ENCODE data around the gene ERICH6B.

ERICH6B gene

DNA sequence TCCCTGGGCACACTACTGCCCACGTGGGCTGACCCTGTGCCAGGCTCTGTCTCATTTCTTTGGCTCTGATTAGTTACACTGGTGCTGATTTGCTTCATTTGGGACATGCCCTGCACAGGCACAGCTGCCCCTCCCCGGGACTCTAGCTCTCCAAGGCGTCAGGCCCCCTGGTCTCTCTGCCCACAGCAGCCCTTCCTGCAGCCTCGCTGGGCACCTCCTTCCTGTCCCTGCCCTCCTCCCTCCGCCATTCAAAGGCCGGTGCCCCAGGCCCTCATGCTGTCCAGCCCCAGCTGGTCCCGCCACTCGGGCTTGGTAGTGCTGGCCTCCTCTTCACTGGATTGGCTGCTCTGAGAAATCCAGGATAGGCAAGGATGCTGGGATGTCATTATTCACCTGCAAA, 73.1 kb downstream of the ERICH6B start:
- no peak for DNase-seq (ENCODE audit: low read depth)

DNA sequence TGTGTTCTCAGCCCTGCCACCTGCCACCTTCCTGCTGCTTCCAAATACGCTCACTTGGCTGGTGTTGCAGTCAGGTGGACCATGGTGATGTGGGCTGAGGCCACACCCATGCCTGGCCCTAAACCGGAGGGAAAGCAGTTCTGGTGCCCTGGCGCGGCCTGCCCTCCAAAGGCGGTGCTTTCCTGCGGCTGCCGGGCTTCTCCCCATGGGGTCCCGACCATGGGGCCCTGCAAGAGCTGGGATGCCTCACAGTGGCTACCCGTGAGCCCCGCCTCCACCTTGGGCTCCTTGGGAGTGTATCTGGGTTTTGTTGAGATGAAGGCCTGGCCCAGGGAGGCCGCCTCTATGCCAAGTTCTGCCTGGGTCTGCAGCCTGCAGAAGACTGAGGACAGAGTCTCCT, 73.7 kb downstream of the ERICH6B start:
- no peak for DNase-seq (ENCODE audit: low read depth)

GRCh38 chr13:45540864-45541263, 74.7 kb downstream of the ERICH6B start:
- DNase-seq (ENCODE audit: low read depth) = no peak

GRCh38 chr13:45540195-45540594, 75.3 kb downstream of the ERICH6B start:
- DNase-seq (ENCODE audit: low read depth) = no peak

DNA sequence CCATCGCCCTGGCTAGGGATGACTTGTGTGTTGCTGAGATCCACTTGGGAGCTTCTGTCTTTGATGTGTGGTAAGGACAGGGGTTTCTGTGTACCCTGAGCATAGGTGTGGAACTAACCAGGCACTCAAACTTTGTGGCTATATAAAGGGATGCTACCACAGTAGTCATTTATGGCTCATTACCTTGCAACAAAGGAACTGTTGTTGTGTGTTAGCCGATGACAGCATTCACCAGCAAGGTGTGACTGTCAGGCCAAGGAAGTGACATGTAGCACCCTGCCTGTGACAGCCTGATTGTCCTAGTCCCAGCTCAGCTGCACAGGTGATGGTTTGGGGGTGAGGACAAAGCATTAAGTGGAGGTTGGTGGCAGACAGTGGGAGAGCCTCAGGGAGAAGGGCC, 77.2 kb downstream of the ERICH6B start:
- DNase-seq (ENCODE audit: low read depth) = no peak

DNA sequence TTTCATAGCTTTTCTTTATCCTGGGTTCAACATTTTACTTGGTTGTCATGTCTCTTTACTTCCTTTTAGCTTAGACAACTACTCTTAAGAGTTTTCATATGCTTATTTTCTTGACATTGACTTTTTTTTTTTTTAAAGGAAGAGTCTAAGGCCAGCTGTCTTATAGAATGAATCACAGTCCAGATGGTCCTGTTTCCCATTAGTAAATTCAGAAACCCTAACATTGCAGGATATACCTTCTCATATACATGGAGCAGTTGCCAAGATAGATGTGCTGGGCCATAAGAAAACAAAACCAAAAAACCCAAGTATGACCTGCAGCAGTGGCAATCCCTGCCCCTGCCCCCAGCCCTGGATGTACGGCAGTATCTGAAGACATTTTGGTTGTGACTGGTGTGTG, 78.0 kb downstream of the ERICH6B start:
- no peak for DNase-seq (ENCODE audit: low read depth)

- no peak for DNase-seq (ENCODE audit: low read depth)
Measured at GRCh38 chr13:45536224-45536623, 79.3 kb downstream of the ERICH6B start.

- DNase-seq (ENCODE audit: low read depth) = no peak
Measured at GRCh38 chr13:45534604-45535003, 80.9 kb downstream of the ERICH6B start.

DNA sequence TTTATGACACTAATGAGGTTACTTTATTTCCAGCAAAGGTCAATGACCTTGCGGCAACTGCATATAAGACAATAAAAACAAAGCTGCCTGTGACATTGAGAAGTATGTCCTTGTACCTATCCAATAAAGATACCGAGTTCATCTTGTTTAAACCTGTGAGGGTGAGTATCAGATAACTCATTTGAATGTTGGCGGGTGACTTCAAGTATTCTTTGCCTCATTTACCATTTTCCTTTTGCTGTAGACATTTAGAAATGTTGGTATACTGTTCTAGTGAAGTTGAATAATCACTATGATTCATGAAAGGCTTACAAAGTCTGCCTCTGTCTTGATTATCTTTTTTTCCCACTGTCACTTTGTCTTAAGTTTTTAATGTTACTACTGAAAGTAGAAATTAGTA, 85.8 kb downstream of the ERICH6B start:
- DNase-seq (ENCODE audit: low read depth) = no peak

GRCh38 chr13:45527699-45528462, 87.7 kb downstream of the ERICH6B start:
- DNase-seq (ENCODE audit: low read depth) = no peak

DNA sequence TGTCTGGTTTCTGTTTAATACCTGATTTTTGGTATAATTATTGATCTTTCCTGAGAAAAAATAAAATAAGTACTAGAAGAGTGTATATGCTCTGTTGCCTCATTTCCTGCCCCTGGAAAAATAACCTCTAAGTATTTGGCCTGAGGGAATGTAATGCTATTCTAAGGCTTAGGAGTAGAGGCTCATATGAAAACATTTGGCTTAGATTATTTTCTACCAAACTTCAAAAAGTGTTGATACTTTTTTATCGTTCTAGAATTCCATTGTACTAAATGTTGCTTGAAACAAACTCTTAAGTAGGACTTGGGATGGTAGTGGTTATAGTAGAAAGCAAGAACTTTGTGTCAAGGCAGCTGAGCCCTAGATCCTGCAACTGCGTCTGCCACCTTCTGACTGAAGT, 93.0 kb downstream of the ERICH6B start:
- DNase-seq (ENCODE audit: low read depth) = no peak

DNA sequence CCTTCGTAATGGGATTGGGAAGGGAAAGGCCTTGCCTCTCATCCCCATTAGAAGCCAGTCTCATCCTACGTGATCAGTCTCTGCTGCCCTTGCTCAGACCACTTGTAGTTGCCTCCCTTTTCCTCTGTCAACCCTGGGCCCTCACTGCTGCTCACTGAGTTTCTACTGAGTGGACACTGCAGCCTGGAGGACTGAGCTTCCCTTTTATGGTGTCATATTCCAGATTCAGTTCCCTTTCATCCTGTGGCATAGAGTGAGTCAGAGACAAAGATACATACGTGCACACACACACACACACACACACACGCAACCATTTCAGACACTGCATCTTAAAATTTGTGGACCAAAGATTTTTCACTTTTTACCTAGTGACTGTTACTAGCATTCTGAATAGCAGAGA, 94.2 kb downstream of the ERICH6B start:
- DNase-seq (ENCODE audit: low read depth) = no peak

DNA sequence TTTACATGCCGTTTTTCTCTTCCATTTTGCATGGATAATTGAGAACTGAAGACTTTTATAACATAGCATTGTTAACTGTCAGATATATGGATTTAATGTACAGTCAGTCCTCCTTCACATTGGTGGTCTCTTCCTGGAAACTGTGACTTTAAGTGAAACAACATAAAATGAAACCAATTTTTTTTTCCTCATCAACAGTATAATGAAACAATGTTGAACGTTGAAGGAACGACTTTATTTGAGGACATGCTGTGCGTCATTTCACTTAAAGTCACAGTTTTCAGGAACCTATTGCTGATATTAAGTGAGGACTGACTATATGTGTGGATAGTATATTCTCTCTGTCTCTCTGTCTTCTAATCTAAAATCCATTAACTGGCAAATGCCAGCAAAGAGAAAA, 96.0 kb downstream of the ERICH6B start:
- no peak for DNase-seq (ENCODE audit: low read depth)

DNA sequence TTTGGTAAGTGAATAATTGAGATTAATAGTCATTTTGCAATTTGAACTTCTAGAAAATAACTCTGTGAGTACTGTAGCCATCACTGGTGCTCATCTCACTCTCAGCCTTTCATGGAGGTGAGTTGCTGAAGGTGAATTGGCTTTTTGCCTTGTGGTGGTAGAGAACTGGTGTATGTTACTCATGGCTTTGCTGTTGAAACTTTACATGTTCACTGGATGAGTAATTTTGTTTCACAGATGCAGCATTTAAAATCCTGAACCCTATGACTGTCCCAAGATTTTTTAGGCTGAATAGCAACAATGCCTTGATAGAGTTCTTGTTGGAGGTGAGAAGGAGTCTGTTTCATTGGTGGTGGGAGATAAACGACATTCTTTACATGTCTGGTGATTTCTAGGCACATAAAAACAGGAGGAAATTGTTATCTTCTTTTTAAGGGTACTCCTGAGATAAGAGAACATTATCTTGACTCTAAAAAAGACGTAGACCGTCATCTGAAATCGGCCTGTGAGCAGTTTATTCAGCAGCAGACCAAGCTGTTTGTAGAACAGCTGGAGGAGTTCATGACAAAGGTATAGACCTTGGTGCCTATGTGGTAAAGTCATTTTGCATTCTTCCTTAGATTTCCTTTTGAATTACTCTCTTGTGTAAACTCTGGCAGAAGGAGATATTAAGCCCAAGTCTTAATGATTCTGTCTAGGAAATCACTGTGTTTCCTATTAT, 96.9 kb downstream of the ERICH6B start:
- DNase-seq (ENCODE audit: low read depth) = no peak

DNA sequence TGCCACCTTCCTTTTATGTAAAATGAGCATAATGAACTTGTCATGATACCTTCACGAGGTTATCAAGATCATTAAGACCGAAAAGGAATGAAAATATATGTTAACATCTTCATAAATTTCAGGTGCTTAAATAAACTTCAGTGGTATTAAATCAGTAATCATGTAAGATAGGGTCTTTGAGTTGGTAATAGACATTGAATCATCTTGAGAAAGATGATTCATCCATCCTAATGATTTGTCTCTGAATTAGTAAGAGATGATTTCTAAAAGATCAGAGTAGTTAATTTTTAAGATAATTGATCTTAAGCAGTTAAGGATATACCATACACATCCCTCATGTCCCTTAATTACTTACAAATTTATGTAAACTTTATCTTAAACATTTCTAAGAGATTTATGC, 98.8 kb downstream of the ERICH6B start:
- DNase-seq (ENCODE audit: low read depth) = no peak

DNA sequence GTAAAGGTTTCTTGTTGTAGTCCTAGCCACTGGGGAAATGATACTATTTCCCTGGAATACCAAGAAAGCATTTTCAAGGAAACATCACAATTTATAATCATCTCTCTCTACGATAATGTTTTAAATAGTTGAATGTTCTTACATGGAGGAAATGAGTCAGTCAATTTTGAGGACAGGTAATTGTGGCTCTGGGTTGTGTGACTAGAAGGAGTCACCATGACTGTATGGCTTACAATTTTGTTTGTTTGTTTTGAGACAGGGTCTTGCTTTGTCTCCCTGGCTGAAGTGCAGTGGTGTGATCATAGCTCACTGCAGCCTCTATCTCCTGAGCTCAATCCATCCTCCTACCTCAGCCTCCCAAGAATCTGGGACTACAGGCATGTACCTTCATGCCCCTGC, 103.4 kb downstream of the ERICH6B start:
- no peak for DNase-seq (ENCODE audit: low read depth)

GRCh38 chr13:45511310-45512097, 104.0 kb downstream of the ERICH6B start:
- DNase-seq (ENCODE audit: low read depth) = no peak

DNA sequence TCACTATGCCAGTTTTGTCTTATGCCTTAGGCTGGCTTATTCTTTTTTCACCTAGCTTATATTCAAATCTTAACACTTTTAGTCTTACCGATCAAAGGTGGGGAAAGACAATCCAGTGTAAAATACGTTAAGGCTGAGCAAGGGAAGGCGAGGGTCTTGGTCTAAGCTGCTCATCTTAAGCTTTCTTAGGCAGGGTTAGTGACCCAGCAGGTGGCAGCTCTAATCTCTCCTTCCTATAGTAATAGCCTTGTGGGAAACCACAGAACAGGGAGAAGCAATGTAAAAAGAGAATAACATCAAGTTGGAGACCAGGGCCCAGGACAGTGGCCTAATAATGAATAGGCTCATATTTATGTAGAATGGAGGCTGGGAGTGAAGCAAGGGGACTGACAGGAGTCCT, 104.9 kb downstream of the ERICH6B start:
- no peak for DNase-seq (ENCODE audit: low read depth)

DNA sequence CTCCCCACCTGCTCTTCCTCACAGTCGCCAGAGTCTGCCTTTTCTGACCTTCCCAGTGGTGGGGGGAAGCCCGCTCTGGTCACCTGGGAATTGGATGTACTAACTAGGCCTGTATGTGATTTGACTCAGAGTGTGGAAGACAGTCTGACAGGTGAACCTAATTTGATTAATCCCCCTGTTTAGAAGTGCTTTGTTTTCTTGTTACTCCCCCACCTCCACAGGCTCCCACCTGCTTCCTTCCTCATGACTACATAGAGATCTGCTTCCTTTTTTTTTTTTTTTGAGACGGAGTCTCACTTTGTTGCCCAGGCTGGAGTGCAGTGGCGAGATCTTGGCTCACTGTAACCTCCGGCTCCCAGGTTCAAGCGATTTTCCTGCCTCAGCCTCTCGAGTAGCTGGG, 106.8 kb downstream of the ERICH6B start:
- DNase-seq (ENCODE audit: low read depth) = no peak

DNA sequence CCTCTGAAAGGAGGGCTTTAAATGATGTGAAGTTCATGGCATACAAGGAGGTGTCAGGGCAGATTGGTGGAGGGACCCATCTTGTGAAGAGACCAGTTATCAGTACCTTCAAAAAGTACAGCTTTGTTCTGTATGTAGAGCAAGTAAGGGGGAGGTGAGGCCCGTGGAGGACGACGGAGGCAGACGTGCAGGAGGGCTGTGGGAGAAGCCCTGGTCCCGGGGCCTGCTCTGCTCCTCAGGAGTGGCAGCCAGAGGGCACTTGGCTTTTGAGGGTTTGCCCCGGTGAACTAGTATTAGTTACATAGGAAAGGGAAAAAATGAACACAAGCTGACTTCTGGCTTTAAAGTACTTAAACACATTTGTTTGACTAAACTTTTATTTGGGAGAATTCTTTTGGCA, 108.7 kb downstream of the ERICH6B start:
- no peak for DNase-seq (ENCODE audit: low read depth)

GRCh38 chr13:45503658-45504057, 111.9 kb downstream of the ERICH6B start:
- no peak for DNase-seq (ENCODE audit: low read depth)

DNA sequence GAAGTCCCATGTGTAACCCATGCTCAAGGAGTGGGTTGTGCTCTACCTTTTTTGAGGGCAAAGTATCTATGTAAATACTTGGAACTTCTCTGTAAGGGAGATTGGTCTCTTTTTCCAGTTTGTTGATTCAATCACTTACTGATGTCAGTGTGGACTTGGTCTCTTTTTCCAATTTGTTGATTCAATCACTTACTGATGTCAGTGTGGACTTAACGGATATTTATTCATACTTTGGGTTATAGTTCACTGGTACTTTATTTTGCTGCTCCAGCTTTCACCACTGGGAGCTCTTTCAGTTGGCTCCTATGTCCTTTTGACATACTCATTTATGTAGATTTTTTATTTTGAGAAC, 114.4 kb downstream of the ERICH6B start:
- DNase-seq (ENCODE audit: low read depth) = no peak

- DNase-seq (ENCODE audit: low read depth) = no peak
Measured at GRCh38 chr13:45500492-45501174, 114.9 kb downstream of the ERICH6B start.

Data from stimulated activated CD8-positive, alpha-beta memory T cell treated with anti-CD3 and anti-CD28 coated beads, Interleukin-4, amount 100 ng/mL, for 24 hours (primary cell).